Transverse colon (tissue), 4 donors: Measurements from ENCODE around the gene ALKBH5. TPM values are rescaled to one million over a fixed set of nuclear protein-coding genes. Genes with fewer than 3 reads are reported as not detected.

ENCODE experiments used
- DNase-seq: peaks from one replicate; pipeline ENCODE4 v3.0.0-alpha.2; 2019
- H3K27ac ChIP-seq, 4 donors: fragments of 200-600 bp; sonication (generic); 2 replicates each; pipeline ENCODE4 v1.5.1; 2016 to 2018; ENCODE audit warnings: inconsistent platforms in 4 of 4
- H3K27me3 ChIP-seq: fragments of 200-600 bp; sonication (generic); 2 replicates; pipeline ENCODE4 v1.5.1; 2017; ENCODE audit warnings: inconsistent platforms
- H3K36me3 ChIP-seq, 4 donors: fragments of 200-600 bp; sonication (generic); 2 replicates each; pipeline ENCODE4 v1.5.1; 2017 to 2019; ENCODE audit warnings: inconsistent platforms in 4 of 4
- H3K4me1 ChIP-seq, 4 donors: fragments of 200-600 bp; sonication (generic); 2 replicates each; pipeline ENCODE4 v1.5.1; 2017 to 2020; ENCODE audit warnings: inconsistent platforms in 4 of 4
- H3K4me3 ChIP-seq, 4 donors: fragments of 200-600 bp; sonication (generic); 1 replicate in 1 of 4; 2 replicates in 3 of 4; pipeline versions ENCODE4 v1.5.1 to v1.6.1; 2017 to 2019; ENCODE audit warnings: inconsistent platforms in 4 of 4
- H3K9me3 ChIP-seq, 2 donors: fragments of 200-600 bp; sonication (generic); 2 replicates each; pipeline ENCODE4 v1.5.1; 2017 to 2019; ENCODE audit warnings: inconsistent platforms in 2 of 2
- CTCF ChIP-seq, 5 experiments: fragments of 200-600 bp in 3 of 5; fragments of 450-650 bp in 2 of 5; sonication (generic) in 3 of 5; IDR thresholded peaks; 1 replicate in 2 of 5; 2 replicates in 3 of 5; pipeline ENCODE4 v1.5.1; 2016 to 2017; ENCODE audit warnings: antibody characterized with exemption in 5 of 5, inconsistent platforms in 3 of 5, mild to moderate bottlenecking in 2 of 5, moderate library complexity in 1 of 5
- EP300 ChIP-seq: sonication (generic); formaldehyde crosslinking; IDR thresholded peaks from one replicate; pipeline ENCODE4 v1.6.1; 2017; ENCODE audit warnings: antibody characterized with exemption, low read depth
- POLR2A ChIP-seq: fragments of 450-650 bp; IDR thresholded peaks from one replicate; pipeline ENCODE4 v1.6.1; 2016; ENCODE audit warnings: antibody characterized with exemption, mild to moderate bottlenecking, moderate library complexity
- POLR2AphosphoS5 ChIP-seq, 3 donors: sonication (generic); formaldehyde crosslinking; IDR thresholded peaks; one replicate each; pipeline ENCODE4 v1.6.1; 2016; ENCODE audit warnings: antibody characterized with exemption in 3 of 3
- WGBS, 2 donors: methylation state at CpG; one replicate each; pipeline ENCODE4 v1.1.5; 2018; ENCODE audit warnings: low coverage in 1 of 2; 5-methylcytosine and 5-hydroxymethylcytosine counted together
- in situ Hi-C, 4 donors: fragments of 200-750 bp; cut with MboI; loops; one replicate each; pipeline versions ENCODE4 v1.15.0 to v1.15.1; 2017; ENCODE audit warnings: low sequenced_read_pairs in 3 of 4, low pct_ligation_motif_present in 1 of 4, low pct_unique_long_range_greater_than_20kb in 1 of 4
- intact Hi-C: fragments of 100-400 bp; cut with DNase I; formaldehyde crosslinking; loops from one replicate; pipeline ENCODE4 v1.15.1; 2023; ENCODE audit warnings: low total_unique reads
- total RNA-seq, 4 donors: library from RNA; depleted of rRNA; stranded (reverse); fragments of >200 nt; gene quantifications; one replicate each; pipeline ENCODE4 v1.1.0, GENCODE V29; 2016

ALKBH5 gene
- total RNA-seq, 4 donors from 2014 or later: 69.2 to 109 (median 88.4) TPM

- WGBS, 2 donors: 92% methylated on average over 9 of the region's 9 CpGs; no CpG with 5 or more reads in 1 of the 2 donors
- DNase-seq: no peak
- H3K4me1 ChIP-seq: peaks cover 4 to 10% (median 5%) of the 10 kb centered on the region in 4 donors
- H3K27me3 ChIP-seq: no peaks in the 10 kb centered on the region
- no peaks in the 10 kb centered on the region for H3K36me3 ChIP-seq
- H3K27ac ChIP-seq: no peak overlapping the region
- TF ChIP-seq POLR2A: no peak
- no peak for TF ChIP-seq POLR2AphosphoS5 (IDR thresholded peaks at IDR 0.05)
- no peak for TF ChIP-seq CTCF (IDR thresholded peaks at IDR 0.05)
- TF ChIP-seq EP300: no peak
- intact Hi-C loops: no loop called here
- H3K9me3 ChIP-seq: no peaks in the 10 kb centered on the region
- no peak overlapping the region for H3K4me3 ChIP-seq
- in situ Hi-C loops: no loop called here
Measured at GRCh38 chr17:18151290-18151689, 32.3 kb upstream of the ALKBH5 start.

GRCh38 chr17:18155179-18155578 is 28.4 kb upstream of the ALKBH5 start:
- in situ Hi-C loops (no loop called here), intact Hi-C loops (no loop called here)
- DNase-seq: no peak
- Histone ChIP-seq H3K4me1 (peaks cover 9 to 15% (median 10%) of the 10 kb centered on the region in 4 donors), H3K27ac (no peak overlapping the region), H3K9me3 (no peaks in the 10 kb centered on the region), H3K27me3 (no peaks in the 10 kb centered on the region), H3K4me3 (no peak overlapping the region), H3K36me3 (no peaks in the 10 kb centered on the region)
- TF ChIP-seq EP300 (no peak), CTCF (IDR thresholded peaks at IDR 0.05) (no peak), POLR2A (no peak), POLR2AphosphoS5 (IDR thresholded peaks at IDR 0.05) (no peak)
- WGBS, 2 donors: 91 to 100% methylated on average over 1 to 14 of the region's 14 CpGs

- no peaks in the 10 kb centered on the region for H3K27me3 ChIP-seq
- H3K36me3 ChIP-seq: no peaks in the 10 kb centered on the region
- no peak overlapping the region for H3K4me3 ChIP-seq
- H3K27ac ChIP-seq: no peak overlapping the region
- intact Hi-C loops (no loop called here), in situ Hi-C loops (no loop called here)
- no peak for TF ChIP-seq EP300
- TF ChIP-seq POLR2AphosphoS5 (IDR thresholded peaks at IDR 0.05): no peak
- no peak for TF ChIP-seq POLR2A
- TF ChIP-seq CTCF (IDR thresholded peaks at IDR 0.05): no peak
- peaks cover 9 to 15% (median 10%) of the 10 kb centered on the region in 4 donors for H3K4me1 ChIP-seq
- 73 to 78% methylated on average over 3 to 8 of the region's 8 CpGs for WGBS, 2 donors
- no peak for DNase-seq
- no peaks in the 10 kb centered on the region for H3K9me3 ChIP-seq
Measured at GRCh38 chr17:18156171-18156975, 27.3 kb upstream of the ALKBH5 start.

GRCh38 chr17:18156976-18157280 is 26.7 kb upstream of the ALKBH5 start:
- in situ Hi-C loops: no loop called here
- 91% methylated on average over 10 of the region's 10 CpGs; no CpG with 5 or more reads in 1 of the 2 donors for WGBS, 2 donors
- H3K27ac ChIP-seq: no peak overlapping the region
- no peaks in the 10 kb centered on the region for H3K9me3 ChIP-seq
- peaks cover 9 to 15% (median 10%) of the 10 kb centered on the region in 4 donors for H3K4me1 ChIP-seq
- H3K27me3 ChIP-seq: no peaks in the 10 kb centered on the region
- no peaks in the 10 kb centered on the region for H3K36me3 ChIP-seq
- DNase-seq: no peak
- intact Hi-C loops: no loop called here
- H3K4me3 ChIP-seq: no peak overlapping the region
- no peak for TF ChIP-seq CTCF (IDR thresholded peaks at IDR 0.05)
- TF ChIP-seq POLR2A: no peak
- TF ChIP-seq POLR2AphosphoS5 (IDR thresholded peaks at IDR 0.05): no peak
- no peak for TF ChIP-seq EP300
